Effector memory CD8-positive, alpha-beta T cell (primary cell): ENCODE data around the gene ZNF566.
A peak's percentile ranks its signal among the peaks of the same experiment; 100 is the strongest.
"Not testable (repeated sequence)": the region's sequence is repeated elsewhere in the genome, so short reads cannot be mapped to it uniquely, and the experiment has no call there.

Source experiments
- ATAC-seq: fragments of 150-1000 bp; cut with Tn5 transposase; replicated peaks from 2 replicates; pipeline ENCODE4 v1.10.0; 2021; ENCODE audit warnings: mild to moderate bottlenecking, moderate library complexity
- DNase-seq, 3 experiments: peaks; one replicate each; pipeline ENCODE4 v3.0.0; 2021
- H3K27ac Mint-ChIP-seq, 2 donors: one replicate each; pipeline ENCODE4 v1.8.0; 2022; ENCODE audit warnings: mild to moderate bottlenecking in 2 of 2, mixed read lengths in 2 of 2, moderate library complexity in 2 of 2
- H3K27me3 Mint-ChIP-seq, 2 donors: one replicate each; pipeline ENCODE4 v1.8.0; 2022; ENCODE audit warnings: mixed read lengths in 2 of 2
- H3K36me3 Mint-ChIP-seq: one replicate; pipeline ENCODE4 v1.8.0; 2022; ENCODE audit warnings: mild to moderate bottlenecking, moderate library complexity, mixed read lengths; ENCODE audit not compliant: insufficient read depth
- H3K4me1 Mint-ChIP-seq, 2 donors: one replicate each; pipeline ENCODE4 v1.8.0; 2022; ENCODE audit warnings: low read depth in 2 of 2, mixed read lengths in 2 of 2
- H3K4me3 Mint-ChIP-seq, 2 donors: one replicate each; pipeline ENCODE4 v1.8.0; 2022; ENCODE audit warnings: mild to moderate bottlenecking in 2 of 2, mixed read lengths in 2 of 2, moderate library complexity in 2 of 2
- H3K9me3 Mint-ChIP-seq, 2 donors: one replicate each; pipeline ENCODE4 v1.8.0; 2022; ENCODE audit warnings: mixed read lengths in 2 of 2
- total RNA-seq, 9 experiments: gene quantifications; one replicate each; lab custom pipeline; 2026; lab: John Stamatoyannopoulos, UW

The ZNF566 gene
- total RNA-seq, result 7.4 to 31.1 (median 21.0) reads per million in 9 experiments

DNA sequence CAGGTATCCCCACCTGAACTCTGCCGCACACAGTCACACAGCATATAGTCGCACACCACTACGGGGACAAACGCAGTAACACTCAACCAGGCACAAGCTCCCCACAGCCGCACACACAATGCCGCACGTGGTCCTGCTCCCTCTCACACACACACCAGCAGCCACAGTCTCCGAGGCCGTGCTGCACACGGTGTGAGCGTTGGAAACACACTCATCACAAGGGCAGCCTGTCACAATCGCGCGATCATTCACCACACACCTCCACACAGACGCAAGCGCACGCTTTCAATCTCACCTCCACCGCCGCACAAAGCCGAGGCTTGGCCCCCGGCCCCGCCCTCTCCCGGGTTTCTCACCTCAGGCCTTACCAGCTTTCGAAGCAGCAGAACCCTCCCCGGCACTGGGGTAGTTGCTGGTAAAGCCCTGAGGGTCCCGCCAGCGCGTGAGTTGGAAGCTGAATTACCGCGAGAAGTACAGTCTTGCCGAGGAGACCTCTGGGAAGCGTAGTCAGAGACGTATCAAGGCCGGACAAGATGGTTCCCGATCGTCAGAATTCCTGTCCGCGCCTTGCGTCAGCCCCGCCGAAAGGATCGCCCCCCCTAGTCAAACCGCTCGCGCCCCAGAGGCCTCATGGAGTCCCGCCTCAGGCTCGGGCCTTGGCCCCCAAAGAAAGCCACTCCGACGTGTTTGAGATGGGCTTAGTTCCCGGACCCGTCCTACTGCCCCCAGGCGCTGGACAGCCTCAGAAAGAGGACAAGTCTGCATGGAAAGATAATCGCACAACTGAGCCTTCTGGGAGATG is at the start of gene ZNF566:
Gene ZNF566 (minus strand): TSS at position 444 of the 802 bp plus-strand sequence. CDS start 13,004 bp downstream, outside the sequence.
- Mint-ChIP-seq H3K27me3 (no peaks in the 10 kb centered on the region), H3K4me1 (peaks cover 27 to 35% of the 10 kb centered on the region in 2 donors), H3K27ac (peak within 1 kb of the TSS; percentile 97 to 100), H3K36me3 (peaks cover 14% of the 10 kb centered on the region), H3K4me3 (peak within 1 kb of the TSS; percentile 91 to 99), H3K9me3 (peaks cover 0 to 7% of the 10 kb centered on the region in 2 donors)
- peak; percentile 89 to 93 (median 92) for DNase-seq
- ATAC-seq, result peak; percentile 83

DNA sequence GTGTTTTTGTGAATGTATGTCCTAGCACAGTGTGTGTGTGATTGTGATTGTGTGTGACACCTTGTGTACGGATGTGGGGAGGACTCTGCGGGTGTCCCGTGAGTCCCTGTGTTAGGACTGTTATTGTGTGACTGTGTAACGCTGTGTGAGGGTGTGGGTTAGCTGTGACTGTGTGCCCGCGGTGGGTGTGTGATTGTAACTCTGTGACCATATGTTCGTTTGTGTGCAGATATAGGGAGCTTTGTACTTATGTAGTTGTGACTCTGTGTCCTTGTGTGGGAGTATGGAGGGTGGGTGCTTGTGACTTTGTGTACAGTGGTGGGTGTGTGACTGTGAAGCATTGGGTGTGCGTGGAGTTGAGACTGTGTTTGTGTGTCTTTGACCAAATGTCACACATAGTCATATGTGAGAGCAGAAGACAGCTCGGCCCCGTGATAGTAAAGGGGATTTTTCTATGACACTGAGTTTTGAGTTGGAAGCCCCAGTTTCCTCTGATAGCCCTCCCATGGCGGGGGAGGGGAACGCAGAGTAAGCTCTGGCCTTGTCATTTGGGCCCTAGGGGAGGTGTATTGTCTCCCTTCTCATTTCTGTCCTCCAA is 39.7 kb upstream of the ZNF566 start:
- peaks cover 22% of the 10 kb centered on the region for H3K36me3 Mint-ChIP-seq
- peak; percentile 11 to 43 (median 24) for DNase-seq
- peak overlapping the region; percentile 91 to 99 for H3K27ac Mint-ChIP-seq
- peak; percentile 43 for ATAC-seq
- no peaks in the 10 kb centered on the region for H3K27me3 Mint-ChIP-seq
- peaks cover 20 to 22% of the 10 kb centered on the region in 2 donors for H3K4me1 Mint-ChIP-seq
- H3K4me3 Mint-ChIP-seq, result peak overlapping the region; percentile 92 to 99
- peaks cover 0 to 7% of the 10 kb centered on the region in 2 donors for H3K9me3 Mint-ChIP-seq

DNA sequence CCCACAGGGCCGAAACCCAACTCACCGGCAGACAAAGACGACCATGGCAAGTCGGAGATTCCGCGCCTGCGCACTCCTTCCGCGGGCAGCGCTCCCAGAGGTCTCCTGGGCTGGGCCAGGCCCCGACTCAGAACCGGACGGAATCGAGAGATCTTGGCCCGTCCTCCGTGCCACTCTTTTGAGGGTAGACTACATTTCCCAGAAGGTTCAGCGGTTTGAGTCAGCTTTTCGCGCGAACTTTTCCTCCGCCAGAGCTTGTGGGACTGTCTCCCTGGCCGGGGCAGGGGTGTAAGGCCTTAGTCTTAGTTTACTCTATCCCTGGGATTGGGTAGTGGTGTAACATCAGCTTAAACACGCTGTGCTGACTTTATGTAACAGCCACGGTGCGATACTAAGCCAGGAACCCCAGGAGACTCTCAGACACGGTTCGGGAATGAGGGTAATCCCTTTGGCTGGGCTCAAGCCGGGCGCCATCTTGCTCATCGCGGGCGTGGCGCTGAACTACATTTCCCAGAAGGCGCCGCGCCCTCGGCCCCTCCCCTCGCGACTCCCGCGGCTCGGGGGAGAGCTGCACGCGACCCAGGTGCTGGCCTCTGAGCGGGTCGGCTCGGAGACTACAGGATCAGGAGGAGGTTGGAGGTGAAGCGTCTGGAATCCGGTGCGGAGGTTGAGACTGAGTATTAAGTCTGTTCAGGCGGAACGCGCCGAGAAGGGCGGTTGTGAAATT is 39.0 kb upstream of the ZNF566 start, which contains the start of gene ZNF260:
Gene ZNF260 (minus strand): TSS at position 78 of the 727 bp plus-strand sequence. CDS start 13,033 bp downstream, outside the sequence.
- H3K4me1 Mint-ChIP-seq, result peaks cover 20 to 22% of the 10 kb centered on the region in 2 donors
- DNase-seq (peak; percentile 88 to 92 (median 89)), ATAC-seq (peak; percentile 83)
- peaks cover 2 to 7% of the 10 kb centered on the region in 2 donors for H3K9me3 Mint-ChIP-seq
- H3K4me3 Mint-ChIP-seq, result peak within 1 kb of the TSS; percentile 92 to 99
- H3K27me3 Mint-ChIP-seq, result no peaks in the 10 kb centered on the region
- peaks cover 22% of the 10 kb centered on the region for H3K36me3 Mint-ChIP-seq
- H3K27ac Mint-ChIP-seq, result peak within 1 kb of the TSS; percentile 91 to 99

DNA sequence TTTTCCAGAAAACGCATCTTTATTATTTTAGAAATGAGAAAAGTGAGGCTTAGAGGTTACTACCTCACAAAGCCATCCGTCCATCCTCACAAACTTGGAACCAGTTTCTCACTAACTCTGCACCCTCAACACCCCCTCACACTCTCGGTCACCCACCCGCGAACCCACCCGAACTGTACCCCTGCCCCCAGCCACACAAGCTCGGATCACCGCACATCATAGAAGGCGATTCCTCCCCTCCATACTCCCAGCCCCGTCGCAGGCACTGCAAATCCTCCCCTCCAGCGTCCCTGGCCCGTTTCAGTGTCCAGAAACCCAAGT is 38.5 kb upstream of the ZNF566 start:
- Mint-ChIP-seq H3K4me3 (peak overlapping the region; percentile 92 to 99), H3K27me3 (no peaks in the 10 kb centered on the region), H3K27ac (peak overlapping the region; percentile 91 to 99), H3K9me3 (peaks cover 2 to 7% of the 10 kb centered on the region in 2 donors), H3K4me1 (peaks cover 22 to 26% of the 10 kb centered on the region in 2 donors), H3K36me3 (peaks cover 22% of the 10 kb centered on the region)
- no peak for DNase-seq
- no peak for ATAC-seq

DNA sequence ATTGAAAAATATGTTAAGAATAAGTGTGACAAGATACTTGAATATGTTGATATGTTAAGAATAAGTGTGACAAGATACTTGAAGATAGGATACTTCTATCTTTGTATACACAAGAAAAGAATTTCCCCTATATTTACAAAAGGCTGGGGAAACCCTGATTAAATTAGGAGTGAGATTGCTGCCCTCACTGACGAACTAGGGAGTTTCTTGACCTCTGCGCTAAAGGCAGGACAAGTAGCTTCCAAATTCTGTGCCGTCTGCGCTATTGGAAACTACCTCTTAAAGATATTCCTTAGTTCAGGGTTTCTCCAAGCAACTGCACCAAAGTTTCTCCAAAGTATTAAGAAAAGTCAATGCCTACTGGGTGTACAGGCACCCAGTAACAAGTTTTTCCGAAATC is 38.0 kb upstream of the ZNF566 start:
- Mint-ChIP-seq H3K27me3 (no peaks in the 10 kb centered on the region), H3K36me3 (peaks cover 22% of the 10 kb centered on the region), H3K4me3 (peak overlapping the region; percentile 92 to 99), H3K27ac (peak overlapping the region; percentile 91 to 99), H3K4me1 (peaks cover 22 to 26% of the 10 kb centered on the region in 2 donors), H3K9me3 (peaks cover 2 to 7% of the 10 kb centered on the region in 2 donors)
- no peak for ATAC-seq
- DNase-seq, result no peak

DNA sequence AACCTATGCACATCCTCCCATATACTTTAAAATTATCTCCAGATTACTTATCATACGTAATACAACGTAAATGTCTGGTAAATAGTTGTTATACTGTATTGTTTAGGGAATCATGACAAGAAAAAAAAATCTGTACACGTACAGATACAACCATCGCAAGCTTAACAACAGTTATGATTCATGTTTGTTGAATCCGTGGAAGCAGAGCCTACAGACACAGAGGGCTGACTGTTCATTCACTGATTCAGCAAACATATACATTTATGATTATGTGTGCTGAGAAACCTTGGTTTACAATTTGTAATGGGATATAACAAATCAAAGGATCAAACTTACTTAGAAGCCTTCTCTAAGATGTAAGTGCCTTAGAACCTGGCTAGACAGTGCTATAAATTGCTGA is 37.2 kb upstream of the ZNF566 start:
- Mint-ChIP-seq H3K36me3 (peaks cover 22% of the 10 kb centered on the region), H3K27me3 (no peaks in the 10 kb centered on the region), H3K9me3 (peaks cover 2 to 7% of the 10 kb centered on the region in 2 donors), H3K27ac (peak overlapping the region in 1 of 2 donors; percentile 91), H3K4me1 (peaks cover 22 to 26% of the 10 kb centered on the region in 2 donors), H3K4me3 (peak overlapping the region; percentile 92 to 99)
- DNase-seq (no peak), ATAC-seq (no peak)

DNA sequence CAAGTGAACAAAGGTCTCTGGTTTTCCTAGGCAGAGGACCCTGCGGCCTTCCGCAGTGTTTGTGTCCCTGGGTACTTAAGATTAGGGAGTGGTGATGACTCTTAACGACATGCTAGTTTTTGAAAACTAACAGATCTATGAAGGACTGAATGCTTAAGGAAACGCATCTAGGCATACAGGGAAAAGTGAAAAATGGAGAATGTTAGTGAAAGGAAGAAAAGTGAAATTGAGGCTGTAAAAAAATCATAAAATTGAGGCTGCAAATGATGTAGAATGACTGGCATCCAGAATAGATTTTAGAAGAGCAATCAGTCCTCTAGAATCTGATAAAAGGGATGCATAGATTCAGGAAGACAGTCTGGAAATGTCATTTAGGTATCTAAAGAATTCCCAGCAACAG is 35.3 kb upstream of the ZNF566 start:
- H3K4me1 Mint-ChIP-seq, result peaks cover 22 to 26% of the 10 kb centered on the region in 2 donors
- no peak overlapping the region for H3K27ac Mint-ChIP-seq
- ATAC-seq (no peak), DNase-seq (no peak)
- no peak overlapping the region for H3K4me3 Mint-ChIP-seq
- H3K36me3 Mint-ChIP-seq, result peaks cover 37% of the 10 kb centered on the region
- no peaks in the 10 kb centered on the region for H3K27me3 Mint-ChIP-seq
- H3K9me3 Mint-ChIP-seq, result peaks cover 2 to 7% of the 10 kb centered on the region in 2 donors

DNA sequence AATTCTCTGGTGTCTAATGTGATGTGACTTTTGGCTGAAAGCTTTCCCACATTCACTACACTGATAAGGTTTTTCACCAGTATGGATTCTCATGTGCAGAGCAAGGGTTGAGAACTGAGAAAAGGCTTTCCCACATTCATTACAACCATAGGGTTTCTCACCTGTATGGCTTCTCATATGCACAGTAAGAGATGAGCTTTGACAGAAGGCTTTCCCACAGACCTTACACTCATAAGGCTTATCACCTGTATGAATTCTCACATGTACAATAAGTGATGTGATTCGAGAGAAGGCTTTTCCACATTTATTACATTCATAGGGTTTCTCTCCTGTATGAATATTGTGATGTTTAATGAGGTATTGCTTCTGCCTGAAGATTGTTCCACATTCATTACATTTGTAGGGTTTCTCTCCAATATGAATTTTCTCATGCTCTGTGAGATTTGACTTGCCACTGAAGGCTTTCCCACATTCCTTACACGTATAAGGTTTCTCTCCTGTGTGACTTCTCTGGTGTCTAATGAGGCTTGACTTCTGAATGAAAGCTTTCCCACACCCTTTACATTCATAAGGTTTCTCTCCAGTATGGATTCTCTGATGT is 24.8 kb upstream of the ZNF566 start:
- Mint-ChIP-seq H3K27me3 (no peaks in the 10 kb centered on the region), H3K36me3 (peaks cover 25% of the 10 kb centered on the region), H3K9me3 (peaks cover 6 to 11% of the 10 kb centered on the region in 2 donors), H3K27ac (no peak overlapping the region), H3K4me1 (no peaks in the 10 kb centered on the region), H3K4me3 (no peak overlapping the region)
- no peak for DNase-seq
- no peak for ATAC-seq

DNA sequence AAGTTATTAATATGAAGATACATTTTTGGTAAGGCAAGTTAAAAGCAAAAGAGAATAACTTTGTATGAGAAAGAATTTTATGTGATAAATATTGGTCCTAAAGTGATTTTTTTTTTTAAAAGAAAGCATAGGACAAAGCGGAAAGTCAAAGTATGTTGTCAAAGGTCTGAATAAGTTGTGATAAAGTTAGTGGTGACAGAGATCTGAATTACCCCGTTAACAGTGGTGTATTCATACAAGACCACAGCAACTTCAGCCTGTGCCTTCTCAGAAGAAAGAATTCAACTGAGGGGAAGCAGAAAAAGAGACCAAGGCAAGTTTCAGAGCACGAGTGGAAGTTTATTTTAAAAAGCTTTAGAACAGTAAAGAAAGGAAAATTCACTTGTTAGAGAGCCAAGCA is 19.0 kb upstream of the ZNF566 start:
- no peak for ATAC-seq
- H3K27me3 Mint-ChIP-seq, result no peaks in the 10 kb centered on the region
- no peak overlapping the region for H3K27ac Mint-ChIP-seq
- DNase-seq, result no peak
- H3K4me1 Mint-ChIP-seq, result no peaks in the 10 kb centered on the region
- H3K36me3 Mint-ChIP-seq, result no peaks in the 10 kb centered on the region
- H3K4me3 Mint-ChIP-seq, result no peak overlapping the region
- H3K9me3 Mint-ChIP-seq, result peaks cover 0 to 2% of the 10 kb centered on the region in 2 donors

DNA sequence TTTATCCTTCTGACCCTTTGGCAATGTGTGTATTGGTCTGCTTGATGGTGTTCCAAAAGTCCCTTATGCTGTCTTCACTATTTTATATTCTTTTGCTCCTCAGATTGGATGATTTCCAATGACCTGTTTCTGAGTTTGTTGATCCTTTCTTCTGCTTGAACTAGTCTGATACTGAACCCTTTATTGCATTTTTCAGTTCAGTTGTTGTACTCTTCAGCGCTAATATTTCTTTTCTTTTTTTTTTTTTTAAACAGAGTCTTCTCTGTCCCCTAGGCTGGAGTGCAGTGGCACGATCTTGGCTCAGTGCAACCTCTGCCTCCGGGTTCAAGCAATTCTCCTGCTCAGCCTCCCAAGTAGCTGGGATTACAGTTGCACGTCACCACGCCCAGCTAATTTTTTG is 12.6 kb upstream of the ZNF566 start:
- Mint-ChIP-seq H3K4me1 (no peaks in the 10 kb centered on the region), H3K9me3 (peaks cover 7 to 8% of the 10 kb centered on the region in 2 donors), H3K36me3 (no peaks in the 10 kb centered on the region), H3K27me3 (no peaks in the 10 kb centered on the region), H3K4me3 (no peak overlapping the region), H3K27ac (no peak overlapping the region)
- no peak for ATAC-seq
- DNase-seq, result no peak

DNA sequence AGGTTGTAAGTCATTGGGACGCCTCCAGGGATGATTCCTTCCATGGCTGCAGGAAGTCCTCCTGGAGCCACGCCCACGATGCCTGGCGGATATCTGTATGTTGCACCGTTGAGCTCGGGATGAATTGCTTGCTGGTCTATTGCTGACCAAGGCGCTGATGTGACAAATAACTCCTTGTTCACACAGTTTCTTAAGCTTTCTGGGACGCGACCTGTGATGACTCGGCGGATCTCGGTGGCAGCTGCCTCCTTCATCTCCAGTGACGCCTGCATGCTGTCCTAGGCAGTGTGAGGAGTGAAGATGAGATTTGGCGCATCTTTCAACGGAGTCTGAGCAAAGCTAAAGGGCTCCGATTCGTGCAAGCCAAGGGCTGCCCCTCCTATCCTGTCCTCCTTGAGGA is 7.6 kb upstream of the ZNF566 start:
- no peaks in the 10 kb centered on the region for H3K36me3 Mint-ChIP-seq
- no peak overlapping the region for H3K27ac Mint-ChIP-seq
- H3K4me3 Mint-ChIP-seq, result no peak overlapping the region
- H3K4me1 Mint-ChIP-seq, result no peaks in the 10 kb centered on the region
- peaks cover 8 to 12% of the 10 kb centered on the region in 2 donors for H3K9me3 Mint-ChIP-seq
- ATAC-seq (no peak), DNase-seq (no peak)
- H3K27me3 Mint-ChIP-seq, result no peaks in the 10 kb centered on the region

DNA sequence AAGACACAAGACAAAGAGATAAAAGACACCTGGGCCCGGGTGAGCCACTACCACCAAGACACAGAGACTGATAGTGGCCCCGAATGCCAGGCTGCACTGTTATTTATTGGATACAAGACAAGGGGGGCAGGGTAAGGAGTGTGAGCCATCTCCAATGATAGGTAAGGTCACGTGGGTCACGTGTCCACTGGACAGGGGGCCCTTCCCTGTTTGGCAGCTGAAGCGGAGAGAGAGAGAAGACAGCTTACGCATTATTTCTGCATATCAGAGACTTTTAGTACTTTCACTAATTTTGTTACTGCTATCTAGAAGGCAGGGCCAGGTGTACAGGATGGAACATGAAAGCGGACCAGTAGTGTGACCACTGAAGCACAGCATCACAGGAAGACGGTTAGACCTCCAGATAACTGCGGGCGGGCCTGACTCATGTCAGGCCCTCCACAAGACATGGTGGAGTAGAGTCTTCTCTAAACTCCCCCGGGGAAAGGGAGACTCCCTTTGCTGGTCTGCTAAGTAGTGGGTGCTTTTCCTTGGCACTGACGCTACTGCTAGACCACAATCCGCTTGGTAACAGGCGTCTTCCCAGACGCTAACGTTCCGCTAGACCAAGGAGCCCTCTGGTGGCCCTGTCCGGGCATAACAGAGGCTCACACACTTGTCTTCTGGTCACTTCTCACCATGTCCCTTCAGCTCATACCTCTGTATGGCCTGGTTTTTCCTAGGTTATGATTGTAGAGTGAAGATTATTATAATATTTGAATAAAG is 3.5 kb upstream of the ZNF566 start:
- H3K4me1 Mint-ChIP-seq, result peaks cover 21 to 22% of the 10 kb centered on the region in 2 donors
- DNase-seq, H3K4me3 Mint-ChIP-seq, H3K27me3 Mint-ChIP-seq, ATAC-seq, H3K9me3 Mint-ChIP-seq, H3K27ac Mint-ChIP-seq: not testable (repeated sequence)
- H3K36me3 Mint-ChIP-seq, result peaks cover 14% of the 10 kb centered on the region
